ENCODE measurements around the gene MIP. TPM values are rescaled to one million over a fixed set of nuclear protein-coding genes. Genes with fewer than 3 reads are reported as not detected.
"Not testable (repeated sequence)": the region's sequence is repeated elsewhere in the genome, so short reads cannot be mapped to it uniquely, and the experiment has no call there.

Gene MIP
- total RNA-seq (0.09 TPM), polyA plus RNA-seq (0.02 TPM)
- long read RNA-seq, donor 1 = 0 reads
- long read RNA-seq, donor 2 = 0 reads
- long read RNA-seq, donor 3 = 0 reads
- long read RNA-seq, donor 4 = 0 reads
- long read RNA-seq, donor 5 = 0 reads
- long read RNA-seq, donor 6 = 0 reads
- long read RNA-seq, donor 7 = 0 reads
- long read RNA-seq, donor 8 = 0 reads
- long read RNA-seq, donor 9 = 0 reads
- long read RNA-seq, donor 10 = 0 reads

DNA sequence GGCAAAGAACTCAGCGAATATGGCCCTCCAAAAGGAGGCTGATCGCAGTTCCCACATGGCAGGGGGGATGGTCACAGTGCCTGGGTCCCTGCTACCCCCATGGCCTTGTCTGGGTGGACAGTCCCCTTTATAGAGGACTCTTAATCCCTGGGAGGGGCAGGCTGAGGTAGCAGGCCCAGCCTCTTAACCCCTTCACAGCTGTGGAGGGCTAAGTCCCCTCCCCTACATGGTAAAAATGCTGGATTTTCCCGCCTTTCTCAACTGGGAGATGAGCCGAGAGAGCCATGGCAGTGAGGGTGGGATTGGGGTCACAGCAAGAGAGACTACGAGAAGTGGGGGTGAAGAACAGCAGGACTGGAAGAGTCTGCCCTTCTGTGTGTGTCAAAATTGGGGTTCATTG is at the start of gene MIP:
MIP (minus strand) TSS at position 101 of the 400 bp plus-strand sequence; CDS start at position 57, 44 bp downstream.
- DNase-seq (ENCODE audit: low read depth in 6 of 9, low spot score in 9 of 9) = no peak
- Histone ChIP-seq H3K9me3 (ENCODE audit: control insufficient read depth in 2 of 2, insufficient read depth in 1 of 2, low read length in 1 of 2) (no peaks in the 10 kb centered on the region), H3K36me3 (ENCODE audit: control insufficient read depth in 2 of 2, insufficient read depth in 2 of 2, low read length in 1 of 2) (no peaks in the 10 kb centered on the region), H3K27me3 (ENCODE audit: control insufficient read depth in 2 of 2, insufficient read depth in 1 of 2, low read length in 1 of 2) (no peaks in the 10 kb centered on the region), H3K27ac (ENCODE audit: low read depth in 1 of 2, low read length in 1 of 2) (no peak within 1 kb of the TSS), H3K4me3 (ENCODE audit: low read length in 2 of 2) (no peak within 1 kb of the TSS), H3K4me1 (ENCODE audit: control insufficient read depth in 2 of 2, insufficient read depth in 2 of 2, low read length in 2 of 2) (peaks cover 3 to 9% of the 10 kb centered on the region in 2 donors)
- WGBS = 97% methylated on average over 5 of the region's 5 CpGs

DNA sequence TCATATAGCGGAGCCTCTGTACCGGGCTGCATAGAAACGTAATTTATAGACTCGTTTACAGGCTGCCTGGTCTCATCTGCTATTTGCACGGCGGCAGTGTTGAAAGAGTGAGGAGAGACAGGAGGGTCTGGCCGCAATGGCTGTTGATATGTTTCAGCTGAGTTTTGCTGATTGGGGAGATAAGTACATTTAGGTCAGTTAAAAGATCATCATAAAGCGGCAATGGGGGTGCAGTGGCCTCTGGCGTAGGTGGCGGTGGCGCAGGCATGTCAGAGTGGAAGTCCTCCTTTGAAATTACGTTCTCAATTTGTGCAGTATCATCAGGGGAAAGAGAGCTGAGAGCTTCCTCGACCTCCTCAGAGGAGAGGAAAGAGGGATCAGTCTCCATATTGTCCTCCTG is 45.4 kb upstream of the MIP start:
- H3K4me1 ChIP-seq (ENCODE audit: control insufficient read depth in 2 of 2, insufficient read depth in 2 of 2, low read length in 2 of 2); H3K4me3 ChIP-seq (ENCODE audit: low read length in 2 of 2); H3K9me3 ChIP-seq (ENCODE audit: control insufficient read depth in 2 of 2, insufficient read depth in 1 of 2, low read length in 1 of 2); H3K36me3 ChIP-seq (ENCODE audit: control insufficient read depth in 2 of 2, insufficient read depth in 2 of 2, low read length in 1 of 2); DNase-seq (ENCODE audit: low read depth in 6 of 9, low spot score in 9 of 9); H3K27ac ChIP-seq (ENCODE audit: low read depth in 1 of 2, low read length in 1 of 2): not testable (repeated sequence)
- 88% methylated on average over 13 of the region's 13 CpGs for WGBS
- H3K27me3 ChIP-seq (ENCODE audit: control insufficient read depth in 2 of 2, insufficient read depth in 1 of 2, low read length in 1 of 2) = peaks cover 0 to 27% of the 10 kb centered on the region in 2 donors

DNA sequence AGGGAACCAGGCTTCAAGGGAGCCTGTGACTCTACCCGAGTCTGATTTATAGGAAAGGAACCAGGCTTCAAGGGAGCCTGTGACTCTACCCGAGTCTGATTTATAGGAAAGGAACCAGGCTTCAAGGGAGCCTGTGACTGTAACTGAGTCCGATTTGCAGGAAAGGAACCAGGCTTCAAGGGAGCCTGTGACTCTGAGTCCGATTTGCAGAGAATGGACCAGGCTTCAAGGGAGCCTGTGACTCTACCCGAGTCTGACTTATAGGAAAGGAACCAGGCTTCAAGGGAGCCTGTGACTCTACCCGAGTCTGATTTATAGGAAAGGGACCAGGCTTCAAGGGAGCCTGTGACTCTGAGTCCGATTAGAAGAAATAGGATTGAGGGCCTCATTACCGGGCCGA is 45.0 kb upstream of the MIP start:
- H3K36me3 ChIP-seq (ENCODE audit: control insufficient read depth in 2 of 2, insufficient read depth in 2 of 2, low read length in 1 of 2); DNase-seq (ENCODE audit: low read depth in 6 of 9, low spot score in 9 of 9); H3K27ac ChIP-seq (ENCODE audit: low read depth in 1 of 2, low read length in 1 of 2); H3K4me1 ChIP-seq (ENCODE audit: control insufficient read depth in 2 of 2, insufficient read depth in 2 of 2, low read length in 2 of 2); H3K4me3 ChIP-seq (ENCODE audit: low read length in 2 of 2): not testable (repeated sequence)
- 84% methylated on average over 9 of the region's 9 CpGs for WGBS
- Histone ChIP-seq H3K27me3 (ENCODE audit: control insufficient read depth in 2 of 2, insufficient read depth in 1 of 2, low read length in 1 of 2) (peaks cover 0 to 27% of the 10 kb centered on the region in 2 donors), H3K9me3 (ENCODE audit: control insufficient read depth in 2 of 2, insufficient read depth in 1 of 2, low read length in 1 of 2) (peaks cover 1 to 12% of the 10 kb centered on the region in 2 donors)

DNA sequence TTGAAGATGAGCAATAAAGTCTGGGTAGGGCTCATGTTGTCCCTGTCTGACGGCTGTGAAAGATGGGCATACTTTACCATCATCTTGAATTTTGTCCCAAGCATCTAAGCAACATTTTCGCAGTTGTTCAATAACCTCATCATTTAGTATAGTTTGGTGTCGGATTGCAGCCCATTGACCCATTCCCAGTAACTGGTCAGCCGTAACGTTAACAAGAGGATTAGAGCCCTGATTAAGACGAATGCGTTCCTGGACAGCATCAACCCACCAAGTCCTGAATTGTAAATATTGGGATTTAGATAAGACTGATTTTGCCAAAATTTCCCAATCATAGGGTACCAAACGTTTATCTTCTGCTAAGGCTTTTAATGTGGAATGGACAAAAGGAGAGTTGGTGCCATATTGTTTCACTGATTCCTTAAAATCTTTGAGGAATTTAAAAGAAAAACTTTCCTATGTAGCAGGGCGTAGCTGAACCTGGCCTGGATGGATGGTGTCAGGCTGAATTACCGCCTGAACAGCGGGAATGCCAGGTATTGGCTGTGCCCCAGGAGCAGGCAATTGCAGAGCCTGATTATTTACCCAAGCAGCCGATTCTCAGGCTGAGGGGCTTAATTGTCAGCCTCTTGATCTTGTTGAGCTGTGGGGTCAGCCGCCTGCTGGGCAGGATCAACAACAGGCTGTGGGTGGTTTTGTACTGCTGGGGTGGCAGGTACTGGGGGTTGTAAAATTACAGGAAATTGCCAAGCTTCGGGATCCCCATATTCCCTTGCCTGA is 43.9 kb upstream of the MIP start:
- H3K27me3 ChIP-seq (ENCODE audit: control insufficient read depth in 2 of 2, insufficient read depth in 1 of 2, low read length in 1 of 2) = peaks cover 0 to 27% of the 10 kb centered on the region in 2 donors
- DNase-seq (ENCODE audit: low read depth in 6 of 9, low spot score in 9 of 9); H3K27ac ChIP-seq (ENCODE audit: low read depth in 1 of 2, low read length in 1 of 2); H3K4me1 ChIP-seq (ENCODE audit: control insufficient read depth in 2 of 2, insufficient read depth in 2 of 2, low read length in 2 of 2); H3K4me3 ChIP-seq (ENCODE audit: low read length in 2 of 2); H3K36me3 ChIP-seq (ENCODE audit: control insufficient read depth in 2 of 2, insufficient read depth in 2 of 2, low read length in 1 of 2): not testable (repeated sequence)
- H3K9me3 ChIP-seq (ENCODE audit: control insufficient read depth in 2 of 2, insufficient read depth in 1 of 2, low read length in 1 of 2) = peaks cover 1 to 16% of the 10 kb centered on the region in 2 donors
- 85% methylated on average over 14 of the region's 14 CpGs for WGBS

DNA sequence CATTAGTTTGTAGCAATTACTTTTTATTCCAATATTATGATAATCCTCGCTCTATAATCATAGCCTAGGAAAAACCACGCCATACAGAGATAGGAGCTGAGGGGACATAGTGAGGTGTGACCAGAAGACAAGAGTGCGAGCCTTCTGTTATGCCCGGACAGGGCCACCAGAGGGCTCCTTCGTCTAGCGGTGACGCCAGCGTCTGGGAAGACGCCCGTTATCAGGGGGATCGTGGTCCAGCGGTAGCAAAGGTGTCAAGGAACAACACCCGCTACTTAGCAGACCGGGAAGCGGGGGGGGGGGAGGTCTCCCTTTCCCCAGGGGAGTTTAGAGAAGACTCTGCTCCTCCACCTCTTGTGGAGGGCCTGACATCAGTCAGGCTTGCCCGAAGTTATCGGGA is 42.2 kb upstream of the MIP start:
- 20% methylated on average over 16 of the region's 17 CpGs for WGBS
- Histone ChIP-seq H3K9me3 (ENCODE audit: control insufficient read depth in 2 of 2, insufficient read depth in 1 of 2, low read length in 1 of 2) (peaks cover 1 to 16% of the 10 kb centered on the region in 2 donors), H3K27me3 (ENCODE audit: control insufficient read depth in 2 of 2, insufficient read depth in 1 of 2, low read length in 1 of 2) (peaks cover 0 to 28% of the 10 kb centered on the region in 2 donors)
- not testable (repeated sequence) for H3K4me3 ChIP-seq (ENCODE audit: low read length in 2 of 2); H3K27ac ChIP-seq (ENCODE audit: low read depth in 1 of 2, low read length in 1 of 2); DNase-seq (ENCODE audit: low read depth in 6 of 9, low spot score in 9 of 9); H3K36me3 ChIP-seq (ENCODE audit: control insufficient read depth in 2 of 2, insufficient read depth in 2 of 2, low read length in 1 of 2); H3K4me1 ChIP-seq (ENCODE audit: control insufficient read depth in 2 of 2, insufficient read depth in 2 of 2, low read length in 2 of 2)

DNA sequence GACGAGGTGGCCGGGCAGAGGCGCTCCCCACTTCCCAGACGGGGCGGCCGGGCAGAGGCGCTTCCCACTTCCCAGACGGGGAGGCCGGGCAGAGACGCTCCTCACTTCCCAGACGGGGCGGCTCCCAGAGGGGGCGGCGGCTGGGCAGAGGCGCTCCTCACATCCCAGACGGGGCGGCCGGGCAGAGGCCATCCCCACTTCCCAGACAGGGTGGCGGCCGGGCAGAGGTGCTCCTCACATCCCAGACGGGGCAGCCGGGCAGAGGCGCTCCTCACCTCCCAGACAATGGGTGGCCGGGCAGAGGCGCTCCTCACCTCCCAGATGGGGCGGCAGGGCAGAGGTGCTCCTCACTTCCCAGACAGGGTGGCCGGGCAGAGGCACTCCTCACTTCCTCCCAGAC is 40.0 kb upstream of the MIP start:
- H3K4me3 ChIP-seq (ENCODE audit: low read length in 2 of 2); H3K36me3 ChIP-seq (ENCODE audit: control insufficient read depth in 2 of 2, insufficient read depth in 2 of 2, low read length in 1 of 2); DNase-seq (ENCODE audit: low read depth in 6 of 9, low spot score in 9 of 9); H3K27ac ChIP-seq (ENCODE audit: low read depth in 1 of 2, low read length in 1 of 2); H3K4me1 ChIP-seq (ENCODE audit: control insufficient read depth in 2 of 2, insufficient read depth in 2 of 2, low read length in 2 of 2): not testable (repeated sequence)
- Histone ChIP-seq H3K27me3 (ENCODE audit: control insufficient read depth in 2 of 2, insufficient read depth in 1 of 2, low read length in 1 of 2) (peaks cover under 1 to 37% of the 10 kb centered on the region in 2 donors), H3K9me3 (ENCODE audit: control insufficient read depth in 2 of 2, insufficient read depth in 1 of 2, low read length in 1 of 2) (peaks cover 1 to 16% of the 10 kb centered on the region in 2 donors)
- WGBS = 98% methylated on average over 27 of the region's 27 CpGs

DNA sequence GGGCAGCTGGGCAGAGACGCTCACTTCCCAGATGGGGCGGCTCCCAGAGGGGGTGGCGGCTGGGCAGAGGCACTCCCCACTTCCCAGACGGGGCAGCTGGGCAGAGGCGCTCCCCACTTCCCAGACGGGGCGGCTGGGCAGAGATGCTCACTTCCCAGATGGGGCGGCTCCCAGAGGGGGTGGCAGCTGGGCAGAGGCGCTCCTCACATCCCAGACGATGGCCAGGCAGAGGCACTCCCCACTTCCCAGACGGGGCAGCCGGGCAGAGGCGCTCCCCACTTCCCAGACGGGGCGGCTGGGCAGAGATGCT is 39.6 kb upstream of the MIP start:
- DNase-seq (ENCODE audit: low read depth in 6 of 9, low spot score in 9 of 9); H3K27ac ChIP-seq (ENCODE audit: low read depth in 1 of 2, low read length in 1 of 2); H3K4me1 ChIP-seq (ENCODE audit: control insufficient read depth in 2 of 2, insufficient read depth in 2 of 2, low read length in 2 of 2); H3K36me3 ChIP-seq (ENCODE audit: control insufficient read depth in 2 of 2, insufficient read depth in 2 of 2, low read length in 1 of 2); H3K4me3 ChIP-seq (ENCODE audit: low read length in 2 of 2): not testable (repeated sequence)
- H3K9me3 ChIP-seq (ENCODE audit: control insufficient read depth in 2 of 2, insufficient read depth in 1 of 2, low read length in 1 of 2) = peaks cover 1 to 16% of the 10 kb centered on the region in 2 donors
- H3K27me3 ChIP-seq (ENCODE audit: control insufficient read depth in 2 of 2, insufficient read depth in 1 of 2, low read length in 1 of 2) = peaks cover 5 to 38% of the 10 kb centered on the region in 2 donors
- 99% methylated on average over 15 of the region's 15 CpGs for WGBS

DNA sequence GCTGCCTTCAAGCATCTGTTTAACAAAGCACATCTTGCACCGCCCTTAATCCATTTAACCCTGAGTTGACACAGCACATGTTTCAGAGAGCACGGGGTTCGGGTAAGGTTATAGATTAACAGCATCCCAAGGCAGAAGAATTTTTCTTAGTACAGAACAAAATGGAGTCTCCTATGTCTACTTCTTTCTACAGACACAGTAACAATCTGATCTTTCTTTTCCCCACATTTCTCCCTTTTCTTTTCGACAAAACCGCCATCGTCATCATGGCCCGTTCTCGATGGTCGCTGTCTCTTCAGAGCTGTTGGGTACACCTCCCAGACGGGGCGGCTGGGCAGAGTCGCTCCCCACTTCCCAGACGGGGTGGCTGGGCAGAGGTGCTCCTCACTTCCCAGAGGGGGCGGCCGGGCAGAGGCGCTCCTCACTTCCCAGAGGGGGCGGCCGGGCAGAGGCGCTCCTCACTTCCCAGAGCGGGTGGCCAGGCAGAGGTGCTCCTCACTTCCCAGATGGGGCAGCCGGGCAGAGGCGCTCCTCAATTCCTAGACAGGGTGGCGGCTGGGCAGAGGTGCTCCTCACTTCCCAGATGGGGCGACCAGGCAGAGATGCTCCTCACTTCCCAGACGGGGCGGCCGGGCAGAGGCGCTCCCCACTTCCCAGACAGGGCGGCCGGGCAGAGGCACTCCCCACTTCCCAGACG is 39.1 kb upstream of the MIP start:
- H3K9me3 ChIP-seq (ENCODE audit: control insufficient read depth in 2 of 2, insufficient read depth in 1 of 2, low read length in 1 of 2) = peaks cover 1 to 19% of the 10 kb centered on the region in 2 donors
- not testable (repeated sequence) for H3K4me1 ChIP-seq (ENCODE audit: control insufficient read depth in 2 of 2, insufficient read depth in 2 of 2, low read length in 2 of 2); DNase-seq (ENCODE audit: low read depth in 6 of 9, low spot score in 9 of 9); H3K36me3 ChIP-seq (ENCODE audit: control insufficient read depth in 2 of 2, insufficient read depth in 2 of 2, low read length in 1 of 2); H3K4me3 ChIP-seq (ENCODE audit: low read length in 2 of 2); H3K27ac ChIP-seq (ENCODE audit: low read depth in 1 of 2, low read length in 1 of 2)
- 93% methylated on average over 31 of the region's 31 CpGs for WGBS
- peaks cover 10 to 38% of the 10 kb centered on the region in 2 donors for H3K27me3 ChIP-seq (ENCODE audit: control insufficient read depth in 2 of 2, insufficient read depth in 1 of 2, low read length in 1 of 2)

DNA sequence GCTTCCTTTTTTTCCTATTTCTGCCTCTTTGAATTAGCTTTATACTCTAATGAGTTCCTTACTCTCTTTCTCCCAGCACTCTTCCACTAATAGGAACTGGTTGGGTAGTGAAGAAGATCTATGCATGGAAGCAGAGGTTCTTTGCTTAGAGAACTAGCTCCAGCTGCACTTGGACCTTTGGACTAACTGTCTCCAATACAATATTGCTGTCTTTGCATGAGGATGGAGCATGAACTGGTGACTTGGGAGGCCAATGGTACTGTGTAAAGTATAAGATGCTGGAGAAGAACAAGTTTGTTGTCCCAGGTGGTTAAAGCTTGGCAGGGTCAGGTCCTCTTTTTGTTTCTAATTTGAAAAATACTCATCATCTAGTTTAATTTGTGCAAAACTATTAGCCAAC is 35.9 kb upstream of the MIP start:
- Histone ChIP-seq H3K27ac (ENCODE audit: low read depth in 1 of 2, low read length in 1 of 2) (no peak overlapping the region), H3K4me3 (ENCODE audit: low read length in 2 of 2) (no peak overlapping the region), H3K36me3 (ENCODE audit: control insufficient read depth in 2 of 2, insufficient read depth in 2 of 2, low read length in 1 of 2) (no peaks in the 10 kb centered on the region), H3K27me3 (ENCODE audit: control insufficient read depth in 2 of 2, insufficient read depth in 1 of 2, low read length in 1 of 2) (peaks cover 21 to 56% of the 10 kb centered on the region in 2 donors), H3K4me1 (ENCODE audit: control insufficient read depth in 2 of 2, insufficient read depth in 2 of 2, low read length in 2 of 2) (peaks cover 11 to 18% of the 10 kb centered on the region in 2 donors), H3K9me3 (ENCODE audit: control insufficient read depth in 2 of 2, insufficient read depth in 1 of 2, low read length in 1 of 2) (peaks cover 1 to 22% of the 10 kb centered on the region in 2 donors)
- no peak for DNase-seq (ENCODE audit: low read depth in 6 of 9, low spot score in 9 of 9)

Measured in thymus (tissue), 14 donors.